IPS-NIHi7 (cell line): ENCODE results near the gene UBR2.

Source experiments
- DNase-seq: peaks from one replicate; pipeline ENCODE4 v3.0.0; 2012; ENCODE audit warnings: mixed read lengths; ENCODE audit errors: extremely low spot score

UBR2 gene

DNA sequence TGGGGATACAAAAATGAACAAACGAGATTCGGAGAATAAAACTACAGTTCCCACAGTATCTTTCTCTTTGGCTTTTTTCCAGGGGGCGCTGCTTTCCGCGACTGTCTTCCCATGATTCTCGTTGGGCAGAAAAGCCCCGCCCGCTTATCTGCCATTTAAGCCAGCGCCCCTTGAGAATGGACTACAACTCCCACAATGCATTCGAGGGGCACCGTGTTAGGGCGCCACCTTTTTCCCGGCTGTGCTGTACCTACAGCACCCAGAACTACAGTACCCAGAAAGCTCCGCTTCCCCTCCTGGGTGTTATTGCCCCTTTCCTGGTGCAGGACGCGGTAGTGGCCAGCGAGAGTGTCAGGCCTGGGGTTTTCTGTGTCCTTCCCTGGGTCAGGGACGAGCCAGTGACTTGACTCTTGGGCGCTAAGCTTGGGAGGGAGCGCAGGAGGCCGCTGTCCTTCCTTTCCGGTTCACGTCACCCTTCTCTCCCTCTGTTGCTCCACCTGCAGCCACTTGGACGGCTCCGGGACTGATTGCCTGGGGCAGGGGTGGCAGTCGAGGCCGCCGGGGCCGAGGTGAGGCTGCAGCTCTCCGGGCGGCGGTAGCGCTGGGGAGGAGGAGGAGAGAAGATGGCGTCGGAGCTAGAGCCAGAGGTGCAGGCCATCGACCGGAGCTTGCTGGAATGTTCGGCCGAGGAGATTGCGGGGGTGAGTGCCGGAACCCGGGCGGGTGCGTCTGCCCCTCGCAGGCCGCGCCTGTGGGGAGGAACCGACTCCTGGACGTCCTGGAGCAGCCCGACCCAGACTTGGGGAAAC lies at the start of gene UBR2:
UBR2 (plus strand) TSS at position 333 of the 809 bp plus-strand sequence; CDS start at position 624, 291 bp downstream.
- DNase-seq, result peak; percentile 95

DNA sequence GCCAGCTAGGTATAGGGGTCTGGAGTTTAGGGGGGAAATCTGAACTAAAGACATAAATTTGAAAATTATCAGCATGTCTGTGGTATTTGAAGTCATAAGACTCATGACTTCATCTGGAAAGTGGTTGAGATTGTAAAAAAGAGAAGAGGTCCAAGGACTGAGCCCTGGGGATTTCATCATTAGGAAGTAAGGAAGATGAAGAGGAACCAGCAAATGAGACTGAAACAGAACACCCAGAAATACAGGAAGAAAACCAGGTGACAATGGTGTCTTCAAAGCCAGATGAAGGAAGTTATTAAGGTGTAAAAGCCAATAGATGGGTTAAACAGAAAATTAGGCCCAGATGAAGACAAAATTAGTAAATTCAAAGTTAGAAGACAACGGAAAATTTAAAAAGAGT lies 49.1 kb upstream of the UBR2 start:
- DNase-seq, result no peak

DNA sequence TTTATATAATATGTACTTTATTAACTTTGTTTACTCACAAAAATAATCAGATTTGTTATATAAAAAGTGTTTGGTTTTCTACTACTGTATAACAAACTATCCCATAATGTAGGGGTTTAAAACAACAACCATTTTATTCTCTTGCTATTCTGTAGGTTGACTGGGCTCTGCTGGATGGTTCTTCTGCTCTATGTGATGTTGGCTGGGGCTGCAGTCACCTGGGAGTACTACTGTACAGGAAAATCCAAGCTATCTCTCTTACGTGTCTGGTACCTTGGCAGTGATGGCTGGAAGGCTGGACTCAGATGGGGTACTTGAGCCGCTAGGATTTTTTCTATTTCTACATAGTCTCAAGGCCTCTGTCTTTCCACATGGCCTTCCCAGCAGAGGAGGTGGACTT lies 44.0 kb upstream of the UBR2 start:
- DNase-seq, result no peak

DNA sequence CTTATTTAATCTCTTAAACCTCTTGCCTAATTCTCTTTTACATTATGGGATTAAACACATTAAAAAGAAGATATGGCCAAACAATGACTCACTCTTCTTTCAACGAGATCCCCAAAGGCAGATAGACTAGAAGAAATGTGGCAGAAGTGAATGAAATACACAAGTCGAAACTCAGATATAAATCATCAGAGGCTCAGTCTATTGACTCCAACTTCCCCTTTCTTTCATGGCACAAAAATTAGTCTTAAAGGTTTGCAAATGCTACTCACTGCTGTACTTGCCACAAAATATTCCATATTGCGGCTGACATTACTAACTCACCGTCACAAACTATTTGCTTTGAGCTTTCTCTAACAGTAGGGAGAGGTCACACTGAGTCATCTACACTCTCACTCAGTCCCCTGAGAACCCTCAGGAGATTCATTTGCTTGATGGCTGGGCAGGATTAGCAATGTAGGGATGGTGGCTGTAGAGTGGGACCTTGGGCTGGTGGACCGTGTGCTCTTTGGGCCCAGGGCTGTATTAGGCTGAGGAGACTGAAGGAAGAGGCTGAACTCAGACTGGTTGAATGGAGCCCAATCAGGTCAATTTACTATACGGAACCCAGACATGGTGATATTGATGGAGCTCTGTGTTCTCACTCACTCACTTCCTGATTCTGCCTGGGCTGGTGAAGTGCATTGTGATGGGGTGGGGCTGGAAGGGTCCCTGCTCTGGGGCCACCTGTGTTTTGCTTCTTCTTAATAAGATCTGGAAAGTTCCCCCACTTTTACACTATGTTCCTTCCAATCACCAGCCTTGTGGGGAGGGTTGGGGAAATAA lies 42.8 kb upstream of the UBR2 start:
- DNase-seq, result no peak

DNA sequence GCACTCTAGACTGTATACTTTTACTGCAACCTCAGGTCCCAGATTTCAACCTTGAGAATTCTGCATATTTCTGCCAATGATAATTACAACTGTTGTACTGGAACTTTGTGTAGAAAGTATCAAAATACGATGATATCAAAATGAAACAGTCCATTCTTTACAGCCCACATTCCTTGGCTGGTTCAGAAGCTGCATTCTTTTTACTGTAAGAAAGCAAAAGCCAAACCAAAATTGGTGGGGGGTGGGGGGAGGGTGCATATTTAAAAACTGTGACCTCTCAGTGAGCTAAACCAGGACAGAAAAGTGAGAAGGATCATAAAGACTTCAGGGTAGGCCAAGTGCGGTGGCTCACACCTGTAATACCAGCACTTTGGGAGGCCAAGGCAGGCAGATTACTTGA lies 41.8 kb upstream of the UBR2 start:
- no peak for DNase-seq

DNA sequence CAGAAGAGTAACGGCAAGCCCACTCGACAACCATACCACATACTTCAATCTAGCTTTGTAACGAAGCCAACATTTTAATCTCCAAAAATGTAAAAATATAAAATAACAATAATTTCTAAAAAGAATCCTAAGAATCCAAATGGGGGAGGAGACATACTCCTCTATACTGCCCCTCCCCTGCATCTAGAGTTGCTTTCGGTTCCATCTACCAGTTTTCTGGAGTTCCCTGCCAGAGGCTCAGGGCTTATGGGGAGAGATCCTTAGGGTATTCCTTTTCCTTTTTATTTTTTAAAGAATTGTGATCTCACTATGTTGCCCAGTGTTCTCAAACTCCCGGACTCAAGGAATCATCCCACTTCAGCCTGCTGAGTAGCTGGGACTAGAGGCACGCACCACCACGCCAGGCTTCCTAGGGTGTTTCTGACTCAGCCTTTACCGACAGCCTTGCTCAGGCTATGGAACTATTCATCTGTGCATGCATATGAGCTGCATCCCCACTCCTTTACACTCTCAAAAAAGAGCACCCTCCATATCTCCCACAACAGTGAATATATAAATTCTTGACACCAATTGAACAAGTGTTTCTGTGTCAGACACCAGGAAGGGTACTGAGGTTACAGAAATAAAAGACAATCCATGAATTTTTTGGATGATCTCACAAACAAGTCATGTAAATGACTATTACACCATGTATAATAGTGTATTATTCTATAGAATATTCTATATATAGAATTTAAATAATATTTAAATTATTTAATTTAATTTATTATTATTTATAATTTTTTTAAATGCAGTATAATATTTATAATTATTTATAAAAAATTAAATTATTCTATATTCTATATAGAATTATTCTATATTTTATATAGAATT lies 40.7 kb upstream of the UBR2 start:
- DNase-seq, result no peak

DNA sequence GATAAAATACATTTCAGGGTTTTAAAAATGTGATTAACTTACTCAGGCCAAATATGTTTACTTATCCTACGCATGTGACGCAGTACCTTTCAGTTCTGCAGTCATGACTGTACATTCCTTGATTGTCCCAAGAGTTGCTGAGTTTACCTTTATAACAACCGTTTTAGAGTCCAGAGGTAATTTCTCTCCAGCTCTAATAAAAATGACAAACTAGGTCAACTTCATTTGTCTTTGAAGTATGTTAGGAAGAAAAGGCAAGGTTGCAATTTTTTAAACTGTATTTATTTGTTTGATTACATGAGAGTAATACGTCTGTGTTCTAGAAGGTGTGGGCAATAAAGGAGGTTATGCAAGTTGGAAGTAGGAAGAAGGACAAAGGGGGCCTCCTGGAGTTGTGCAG lies 38.6 kb upstream of the UBR2 start:
- DNase-seq, result no peak

DNA sequence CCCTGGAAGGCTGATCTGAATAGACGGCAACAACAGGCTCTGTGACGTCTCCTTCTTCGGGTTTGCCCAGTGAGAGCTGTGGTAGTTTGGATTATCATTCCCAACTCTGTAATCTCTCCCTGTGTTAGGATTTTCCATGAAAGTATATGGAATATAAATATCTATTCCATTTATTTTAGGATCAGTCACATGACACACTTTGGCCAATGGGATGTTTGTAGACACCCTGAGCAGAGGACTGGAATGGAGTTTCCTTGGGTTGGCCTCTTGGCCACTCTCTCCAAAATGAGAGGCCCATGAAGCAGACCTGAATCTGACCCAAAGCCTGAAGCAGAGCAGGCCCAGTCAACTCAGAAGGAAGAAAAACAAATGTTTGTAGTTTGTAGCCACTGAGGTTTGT lies 37.2 kb upstream of the UBR2 start:
- DNase-seq, result no peak

DNA sequence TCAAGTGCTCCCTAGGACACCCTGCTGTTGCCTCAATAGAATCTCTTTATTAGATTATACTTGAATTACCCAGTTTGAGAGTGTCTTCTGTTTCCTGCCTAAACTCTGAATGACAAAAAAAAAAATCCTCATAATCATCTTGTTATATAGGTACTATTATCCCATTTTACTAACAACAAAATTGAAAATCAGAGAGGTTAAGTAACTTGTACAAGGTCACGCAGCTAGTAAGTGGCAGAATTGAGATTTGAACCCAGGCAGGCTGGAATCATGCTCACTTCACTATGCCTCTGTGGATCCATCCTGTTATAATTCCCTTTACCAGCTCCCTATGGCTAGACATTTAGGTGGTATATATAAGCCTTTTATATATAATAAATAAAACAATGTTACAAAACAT lies 36.6 kb upstream of the UBR2 start:
- DNase-seq, result no peak

DNA sequence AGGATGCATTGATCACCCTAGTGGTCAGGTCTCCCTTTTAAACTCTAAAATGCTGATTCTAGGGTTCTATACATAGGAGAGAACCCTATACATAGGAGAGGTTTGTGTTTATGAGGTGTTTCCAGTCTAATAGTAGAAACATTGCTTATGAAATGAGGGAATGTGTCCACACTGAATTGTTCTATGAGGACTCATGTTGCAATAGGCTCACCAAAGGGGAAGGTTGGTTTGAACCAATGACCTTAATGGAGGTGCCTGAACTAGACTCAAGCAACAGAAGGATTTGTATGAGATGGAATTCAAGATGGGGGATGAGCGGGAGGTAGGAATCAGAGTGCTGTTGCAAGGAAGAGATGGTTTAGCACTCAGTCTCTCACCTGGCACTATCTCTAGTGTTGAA lies 33.5 kb upstream of the UBR2 start:
- no peak for DNase-seq

DNA sequence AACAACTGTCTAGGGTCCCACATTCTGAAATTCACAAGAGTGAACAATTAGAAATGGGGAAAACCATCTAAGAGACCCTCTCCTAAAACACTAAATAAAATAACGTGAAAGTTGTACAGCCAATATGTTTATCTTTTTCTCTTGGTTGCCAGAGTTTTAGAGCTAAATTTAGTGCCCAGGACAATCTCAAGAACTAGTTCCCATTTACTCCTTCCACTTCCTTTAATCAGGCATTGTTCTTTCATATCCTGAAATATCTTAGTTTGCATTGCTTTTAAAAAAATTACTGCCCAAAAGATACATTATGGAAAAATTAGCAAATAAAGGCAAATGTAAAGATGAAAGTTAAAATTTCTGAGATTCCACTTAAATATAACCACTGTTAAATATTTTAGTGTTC lies 33.1 kb upstream of the UBR2 start:
- no peak for DNase-seq

DNA sequence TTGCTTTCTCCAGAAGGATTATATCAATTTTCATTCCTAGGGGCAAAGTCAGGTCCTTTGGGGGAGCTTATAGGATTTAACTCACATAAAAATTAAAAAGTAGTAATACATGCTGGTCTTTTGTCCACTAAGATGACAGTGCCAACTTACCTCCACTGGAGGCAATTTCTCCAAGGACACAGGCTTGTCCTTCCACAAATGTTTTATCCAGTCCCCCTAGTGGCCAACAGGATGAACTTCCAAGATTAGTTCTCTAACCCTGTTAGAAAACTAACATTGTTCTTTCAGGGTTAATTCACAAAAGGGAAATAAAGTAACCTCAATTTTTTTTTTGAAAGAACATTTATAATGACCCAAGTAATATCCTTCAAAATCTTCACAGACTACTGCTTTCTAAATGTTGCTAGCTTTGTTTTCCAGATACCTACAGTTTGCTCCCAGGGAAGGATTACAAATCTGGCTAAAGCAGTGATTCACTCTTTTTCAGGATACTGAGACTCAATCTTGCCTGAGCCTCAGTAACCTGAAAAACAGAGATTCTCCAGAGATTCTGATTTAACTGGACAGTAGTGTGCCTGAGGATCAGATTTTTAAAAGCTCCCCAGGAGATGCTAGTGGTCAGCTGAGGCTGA lies 31.7 kb upstream of the UBR2 start:
- peak; percentile 65 for DNase-seq

DNA sequence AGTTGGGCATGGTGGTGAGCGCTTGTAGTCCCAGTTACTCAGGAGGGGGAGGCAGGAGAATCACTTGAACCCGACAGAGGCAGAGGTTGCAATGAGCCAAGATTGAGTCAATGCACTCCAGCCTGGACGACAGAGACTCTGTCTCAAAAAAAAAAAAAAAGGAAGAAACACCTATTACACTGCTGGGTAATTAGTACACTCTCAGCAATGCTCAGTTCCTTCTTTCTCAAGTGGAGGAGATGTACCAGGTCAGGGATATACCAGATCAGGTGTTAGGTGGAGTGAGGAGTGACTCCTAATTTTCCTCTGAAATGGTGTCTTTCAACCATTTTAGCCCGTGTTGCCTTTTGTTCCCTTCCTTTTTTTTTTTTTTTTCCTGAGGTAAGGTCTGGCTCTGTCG lies 30.0 kb upstream of the UBR2 start:
- no peak for DNase-seq

DNA sequence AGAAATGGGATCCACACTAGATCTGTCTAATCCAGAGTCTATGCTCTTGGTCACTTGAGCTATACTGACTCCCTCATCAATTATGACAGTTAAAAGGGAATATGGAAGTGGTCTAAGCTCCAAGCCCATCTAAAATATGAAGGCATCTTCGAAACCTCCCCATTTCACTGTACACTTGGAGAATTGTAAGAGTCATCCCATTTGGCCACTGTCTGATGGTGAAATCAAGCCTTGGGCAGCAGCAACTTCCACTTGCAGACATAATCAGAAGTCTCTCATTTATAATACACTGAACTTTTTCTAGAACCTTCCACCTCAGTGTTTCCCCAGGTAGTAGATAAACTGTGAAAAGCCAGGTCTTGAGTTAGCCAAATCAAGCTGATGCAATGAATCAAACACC lies 26.3 kb upstream of the UBR2 start:
- DNase-seq, result no peak

DNA sequence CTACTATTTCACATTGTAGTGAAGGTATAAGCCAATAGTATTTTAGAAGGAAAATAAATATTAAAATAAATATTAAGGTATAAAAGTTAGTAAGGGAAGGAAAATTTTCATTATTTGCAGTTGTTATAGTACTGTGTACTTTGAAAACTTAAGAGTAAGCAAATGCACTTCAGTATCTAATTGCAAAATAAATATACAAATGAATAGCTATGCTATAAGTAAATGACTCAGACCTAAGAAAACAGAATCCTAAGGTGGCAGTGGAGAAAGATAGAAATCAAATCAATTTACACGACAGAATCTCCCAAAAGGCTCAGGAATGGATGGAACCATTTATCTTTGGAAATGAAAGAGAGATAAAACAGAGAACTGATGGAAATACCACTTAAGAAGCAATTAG lies 24.7 kb upstream of the UBR2 start:
- no peak for DNase-seq

DNA sequence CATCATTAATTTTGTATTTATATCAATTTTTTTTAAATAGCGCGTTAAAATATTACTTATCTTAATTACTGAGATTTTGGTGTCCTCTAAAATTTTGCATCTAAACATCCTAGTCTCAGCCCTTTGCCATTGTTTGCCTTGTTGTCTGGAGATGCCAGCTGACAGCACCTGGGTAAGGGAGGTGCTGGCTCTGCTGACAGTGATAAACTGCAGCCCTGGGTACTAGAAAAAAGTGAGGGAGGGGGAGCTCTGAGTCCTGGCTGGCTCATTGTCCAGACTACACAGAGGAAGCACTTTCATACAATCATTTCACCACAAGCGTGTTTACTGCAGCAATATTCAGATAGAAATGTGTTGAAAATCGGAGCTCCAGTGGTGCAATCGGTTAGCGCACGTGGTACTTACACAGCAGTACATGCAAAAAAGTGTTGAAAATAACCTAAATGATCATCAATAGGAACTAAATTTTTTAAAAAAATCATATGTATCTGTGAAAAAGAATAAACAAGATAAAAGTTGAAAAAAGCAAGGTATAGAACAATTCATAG lies 18.5 kb upstream of the UBR2 start:
- no peak for DNase-seq

DNA sequence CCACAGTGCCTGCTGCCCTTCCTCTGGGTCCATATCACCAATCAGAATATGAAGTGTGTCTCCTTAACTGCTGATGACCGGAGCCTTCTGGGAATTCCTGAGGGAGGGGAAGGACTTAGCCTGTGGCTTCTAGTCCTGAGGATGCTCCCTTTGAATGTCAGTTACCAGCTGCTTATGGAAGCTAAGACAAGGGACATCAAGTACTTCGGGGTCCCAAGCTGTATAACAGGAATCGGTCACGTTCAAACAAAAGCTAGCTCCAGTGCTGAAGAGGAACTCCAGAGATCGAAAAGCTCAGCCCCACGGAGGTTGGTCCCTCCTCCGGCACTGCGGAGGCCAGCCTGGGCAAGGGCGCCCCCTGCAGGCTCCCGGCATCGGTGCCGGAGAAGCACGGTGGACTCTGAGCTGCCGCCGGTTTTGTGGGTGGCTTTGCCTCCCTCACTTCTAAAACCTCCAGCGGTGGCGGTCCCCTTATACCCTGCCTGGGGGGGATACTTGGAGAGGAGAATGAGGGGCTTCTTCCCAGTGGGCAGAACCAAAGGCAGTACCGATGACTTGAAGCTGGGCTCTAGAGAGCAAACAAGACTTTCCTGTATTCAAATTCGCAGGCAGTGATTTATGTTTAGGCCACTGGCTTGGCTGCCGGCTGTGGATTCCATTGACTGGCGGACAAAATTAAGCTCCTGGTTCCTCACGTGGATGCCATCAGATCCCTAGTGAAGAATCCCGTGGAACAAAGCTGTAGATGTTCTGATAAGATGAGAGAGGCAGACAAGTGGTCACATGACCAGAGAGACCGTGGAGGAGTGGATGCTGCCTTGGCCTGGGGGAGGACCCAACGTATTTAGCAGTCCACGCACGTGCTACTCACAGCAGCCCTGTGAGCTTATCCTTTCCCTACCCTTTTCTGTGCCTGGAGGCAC lies 16.2 kb upstream of the UBR2 start:
- DNase-seq, result peak; percentile 93

DNA sequence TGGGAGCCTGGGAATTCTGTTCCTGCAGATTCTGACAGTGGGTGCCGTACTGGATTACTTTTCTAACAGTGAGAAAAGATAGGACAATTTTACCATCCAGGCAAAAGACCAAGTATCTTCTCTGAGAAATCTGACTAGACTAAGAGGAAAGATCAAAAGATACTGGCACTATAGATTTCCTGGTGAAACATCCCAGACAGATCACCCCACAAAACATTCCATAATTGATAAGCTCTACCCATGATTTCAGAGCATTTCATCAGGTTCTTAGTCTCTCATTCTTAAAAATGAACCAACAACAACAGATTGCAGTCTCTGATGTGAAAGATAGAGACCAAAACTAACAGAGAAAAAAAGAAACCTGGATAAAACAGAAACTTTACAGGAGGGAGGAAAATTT lies 13.6 kb upstream of the UBR2 start:
- DNase-seq, result no peak

DNA sequence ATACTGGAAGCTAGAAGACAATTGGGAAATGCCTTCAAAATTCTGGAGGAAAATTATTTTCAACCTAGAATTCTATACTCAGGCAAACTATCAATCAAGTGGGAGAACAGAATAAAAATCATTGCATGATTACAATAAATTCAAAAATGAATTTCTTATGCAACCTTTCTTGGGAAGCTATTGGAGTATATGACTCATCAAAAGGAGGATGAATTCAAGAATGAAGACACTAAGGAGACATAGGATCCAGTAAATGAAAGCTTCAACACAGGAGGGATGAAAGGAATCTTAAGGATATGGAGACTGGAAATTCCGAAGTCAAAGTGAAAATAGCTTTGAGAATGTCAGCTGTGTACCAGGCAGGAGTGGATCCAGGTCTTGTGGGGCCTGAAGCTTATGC lies 12.6 kb upstream of the UBR2 start:
- DNase-seq, result no peak

DNA sequence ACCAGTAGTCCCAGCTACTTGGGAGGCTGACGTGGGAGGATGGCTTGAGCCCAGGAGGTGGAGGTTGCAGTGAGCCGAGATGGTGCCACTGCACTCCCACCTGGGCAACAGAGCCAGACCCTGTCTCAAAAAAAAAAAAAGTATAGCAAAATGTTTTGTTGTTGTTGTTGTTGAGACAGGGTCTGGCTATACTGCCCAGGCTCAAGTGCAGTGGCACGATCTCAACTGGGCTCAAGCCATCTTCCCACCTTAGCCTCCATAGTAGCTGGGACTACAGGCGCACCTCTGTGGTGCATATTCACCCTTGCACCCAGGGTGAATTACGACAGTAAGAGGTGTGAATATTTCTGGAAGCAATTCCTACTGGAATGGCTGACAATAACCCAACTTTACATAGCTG lies 11.4 kb upstream of the UBR2 start:
- no peak for DNase-seq
